Stimulated activated naive CD8-positive, alpha-beta T cell treated with anti-CD3 and anti-CD28 coated beads, Interleukin-15, amount 100 ng/mL, for 72 hours (primary cell): Measurements from ENCODE around the gene GPX5.

Experiments used
- ATAC-seq: fragments of 150-1000 bp; cut with Tn5 transposase; 2 replicates; pipeline ENCODE4 v1.10.0; 2021; ENCODE audit warnings: mild to moderate bottlenecking, moderate library complexity
- DNase-seq, 2 donors: peaks; one replicate each; pipeline ENCODE4 v3.0.0; 2021 to 2022
- H3K27ac Mint-ChIP-seq, 2 donors: one replicate each; pipeline ENCODE4 v1.8.0; 2022; ENCODE audit warnings: mild to moderate bottlenecking in 2 of 2, mixed read lengths in 2 of 2, moderate library complexity in 2 of 2
- H3K27me3 Mint-ChIP-seq: one replicate; pipeline ENCODE4 v1.8.0; 2022; ENCODE audit warnings: mixed read lengths
- H3K4me1 Mint-ChIP-seq: one replicate; pipeline ENCODE4 v1.8.0; 2022; ENCODE audit warnings: mild to moderate bottlenecking, mixed read lengths
- H3K4me3 Mint-ChIP-seq, 2 donors: one replicate each; pipeline ENCODE4 v1.8.0; 2022; ENCODE audit warnings: mild to moderate bottlenecking in 2 of 2, mixed read lengths in 2 of 2, moderate library complexity in 1 of 2
- H3K9me3 Mint-ChIP-seq, 2 donors: one replicate each; pipeline ENCODE4 v1.8.0; 2022; ENCODE audit warnings: mixed read lengths in 2 of 2

The GPX5 gene, protein sequence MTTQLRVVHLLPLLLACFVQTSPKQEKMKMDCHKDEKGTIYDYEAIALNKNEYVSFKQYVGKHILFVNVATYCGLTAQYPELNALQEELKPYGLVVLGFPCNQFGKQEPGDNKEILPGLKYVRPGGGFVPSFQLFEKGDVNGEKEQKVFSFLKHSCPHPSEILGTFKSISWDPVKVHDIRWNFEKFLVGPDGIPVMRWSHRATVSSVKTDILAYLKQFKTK

DNA sequence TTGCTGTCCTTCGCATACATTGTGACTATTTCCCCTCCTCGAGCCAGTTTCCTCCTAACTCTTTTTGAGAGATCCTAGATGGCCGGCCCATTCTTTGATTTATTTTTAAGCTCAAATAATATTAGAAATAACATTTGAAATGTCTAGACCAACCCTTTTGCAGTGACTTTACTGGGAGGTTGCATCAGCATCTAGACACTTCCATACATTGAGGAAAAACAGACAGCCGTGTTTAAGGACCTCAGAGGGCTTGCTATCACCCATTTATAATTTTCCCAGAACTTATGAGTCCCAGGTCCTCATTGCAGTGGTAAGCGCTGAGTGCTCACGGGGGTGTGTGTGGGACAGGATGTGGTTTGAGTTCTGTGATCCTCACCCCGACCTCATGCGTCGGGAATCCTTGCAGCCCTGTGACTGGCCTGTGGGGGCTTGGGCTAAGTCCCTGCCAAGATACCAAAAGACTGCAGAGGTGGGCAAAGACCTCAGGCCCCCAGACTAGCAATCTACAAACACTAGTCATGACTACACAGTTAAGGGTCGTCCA lies at the start of gene GPX5:
TSS of gene GPX5 (plus strand) at position 386 of the 544 bp plus-strand sequence. CDS start at position 519, 133 bp downstream.
- Mint-ChIP-seq H3K9me3 (no peaks in the 10 kb centered on the region), H3K27me3 (peaks cover 31% of the 10 kb centered on the region), H3K4me1 (peaks cover 28% of the 10 kb centered on the region), H3K4me3 (no peak within 1 kb of the TSS), H3K27ac (peak within 1 kb of the TSS in 1 of 2 donors; percentile 88)
- peak; percentile 72 for ATAC-seq
- DNase-seq = peak in 1 of 2 donors; percentile 20

DNA sequence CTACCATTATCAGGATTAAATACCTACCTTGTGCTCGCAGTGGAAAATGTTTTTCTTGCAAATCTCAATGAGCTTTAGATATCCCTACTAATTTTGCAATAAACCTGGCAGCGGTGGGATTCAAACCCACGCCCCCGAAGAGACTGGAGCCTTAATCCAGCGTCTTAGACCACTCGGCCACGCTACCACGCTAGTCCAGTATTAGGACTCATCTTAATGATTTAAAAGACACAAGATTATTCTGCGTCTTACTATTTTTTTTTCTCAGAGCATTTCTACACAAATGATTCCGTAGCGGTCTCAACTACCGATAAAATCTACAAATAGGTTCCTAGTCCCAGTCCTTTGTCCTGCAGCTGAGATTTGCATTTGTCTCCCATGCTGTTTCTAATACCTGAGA lies 47.2 kb upstream of the GPX5 start:
- Mint-ChIP-seq H3K4me3 (peak overlapping the region; percentile 10 to 69), H3K4me1 (peaks cover 7% of the 10 kb centered on the region), H3K27me3 (peaks cover 78% of the 10 kb centered on the region), H3K27ac (no peak overlapping the region), H3K9me3 (no peaks in the 10 kb centered on the region)
- ATAC-seq (no peak), DNase-seq (no peak)

DNA sequence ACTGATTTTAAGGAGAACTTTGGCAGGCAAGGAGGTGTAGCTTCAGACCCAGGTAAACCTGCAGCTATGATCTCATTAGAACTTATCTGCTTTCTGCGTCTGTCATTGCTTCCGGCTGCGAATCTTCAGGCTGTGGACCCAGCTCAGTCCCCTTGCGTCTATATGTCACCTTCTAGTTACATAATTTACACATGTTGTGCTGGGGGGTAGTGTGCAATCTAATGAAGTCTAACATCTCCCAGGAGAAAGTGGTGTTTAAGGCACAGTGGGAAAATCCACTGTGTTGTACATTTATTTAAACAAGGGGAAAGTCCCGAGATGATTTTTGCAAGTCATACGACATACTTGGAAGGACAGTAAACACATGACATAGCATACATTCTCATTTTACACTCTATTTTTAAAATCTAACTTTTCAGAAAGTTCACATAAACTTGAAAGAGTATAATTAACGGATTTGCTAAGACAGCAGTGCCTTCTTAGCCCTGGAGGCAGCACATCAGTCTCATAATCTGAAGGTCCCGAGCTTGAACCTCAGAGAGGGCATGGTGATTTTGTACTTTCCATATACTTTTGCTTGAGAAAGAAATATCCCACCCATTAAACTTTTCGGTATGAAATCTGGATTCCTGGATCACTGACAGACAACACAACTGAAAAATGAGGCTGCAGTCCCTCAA lies 45.3 kb upstream of the GPX5 start:
- Mint-ChIP-seq H3K9me3 (peaks cover 0 to 4% of the 10 kb centered on the region in 2 donors), H3K27ac (no peak overlapping the region), H3K27me3 (peaks cover 76% of the 10 kb centered on the region), H3K4me3 (no peak overlapping the region), H3K4me1 (no peaks in the 10 kb centered on the region)
- no peak for DNase-seq
- no peak for ATAC-seq

DNA sequence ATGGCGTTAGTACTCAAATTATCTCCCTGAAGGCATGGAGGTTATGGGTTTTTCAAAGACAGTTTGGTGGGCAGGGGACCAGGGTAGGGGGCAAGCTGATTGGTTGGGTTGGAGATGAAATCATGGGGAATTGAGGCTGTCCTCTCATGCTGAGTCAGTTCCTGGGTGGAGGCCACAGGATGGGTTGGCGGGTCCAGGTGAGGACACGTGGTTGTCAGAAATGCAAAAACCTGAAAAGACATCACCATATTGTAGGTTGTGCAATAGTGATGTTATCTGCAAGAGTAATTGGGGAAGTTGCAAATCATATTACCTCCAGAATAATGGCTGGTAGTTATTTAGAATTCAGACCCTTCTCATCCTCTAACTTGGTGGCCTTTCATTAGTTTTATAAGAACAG lies 40.2 kb upstream of the GPX5 start:
- ATAC-seq (no peak), DNase-seq (no peak)
- H3K4me1 Mint-ChIP-seq = peaks cover 17% of the 10 kb centered on the region
- H3K9me3 Mint-ChIP-seq = peaks cover 0 to 7% of the 10 kb centered on the region in 2 donors
- no peak overlapping the region for H3K4me3 Mint-ChIP-seq
- H3K27ac Mint-ChIP-seq = no peak overlapping the region
- H3K27me3 Mint-ChIP-seq = peaks cover 48% of the 10 kb centered on the region

DNA sequence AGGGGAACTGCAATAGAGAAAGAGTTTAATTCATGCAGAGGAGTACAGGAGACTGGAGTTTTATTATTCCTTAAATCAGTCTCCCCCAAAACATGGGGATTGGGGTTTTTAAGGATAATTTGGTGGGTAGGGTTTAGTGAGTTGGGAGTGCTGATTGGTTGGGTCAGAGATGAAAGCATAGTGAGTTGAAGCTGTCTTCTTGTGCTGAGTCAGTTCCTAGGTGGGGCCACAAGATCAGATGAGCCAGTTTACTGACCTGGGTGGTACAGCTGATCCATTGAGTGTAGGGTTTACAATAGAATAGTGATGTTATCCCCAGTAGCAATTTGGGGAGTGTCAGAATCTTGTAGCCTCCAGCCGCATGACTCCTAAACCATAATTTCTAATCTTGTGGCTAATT lies 39.1 kb upstream of the GPX5 start:
- Mint-ChIP-seq H3K4me1 (peaks cover 25% of the 10 kb centered on the region), H3K27me3 (peaks cover 44% of the 10 kb centered on the region), H3K9me3 (peaks cover 0 to 7% of the 10 kb centered on the region in 2 donors), H3K4me3 (no peak overlapping the region), H3K27ac (no peak overlapping the region)
- no peak for DNase-seq
- no peak for ATAC-seq

DNA sequence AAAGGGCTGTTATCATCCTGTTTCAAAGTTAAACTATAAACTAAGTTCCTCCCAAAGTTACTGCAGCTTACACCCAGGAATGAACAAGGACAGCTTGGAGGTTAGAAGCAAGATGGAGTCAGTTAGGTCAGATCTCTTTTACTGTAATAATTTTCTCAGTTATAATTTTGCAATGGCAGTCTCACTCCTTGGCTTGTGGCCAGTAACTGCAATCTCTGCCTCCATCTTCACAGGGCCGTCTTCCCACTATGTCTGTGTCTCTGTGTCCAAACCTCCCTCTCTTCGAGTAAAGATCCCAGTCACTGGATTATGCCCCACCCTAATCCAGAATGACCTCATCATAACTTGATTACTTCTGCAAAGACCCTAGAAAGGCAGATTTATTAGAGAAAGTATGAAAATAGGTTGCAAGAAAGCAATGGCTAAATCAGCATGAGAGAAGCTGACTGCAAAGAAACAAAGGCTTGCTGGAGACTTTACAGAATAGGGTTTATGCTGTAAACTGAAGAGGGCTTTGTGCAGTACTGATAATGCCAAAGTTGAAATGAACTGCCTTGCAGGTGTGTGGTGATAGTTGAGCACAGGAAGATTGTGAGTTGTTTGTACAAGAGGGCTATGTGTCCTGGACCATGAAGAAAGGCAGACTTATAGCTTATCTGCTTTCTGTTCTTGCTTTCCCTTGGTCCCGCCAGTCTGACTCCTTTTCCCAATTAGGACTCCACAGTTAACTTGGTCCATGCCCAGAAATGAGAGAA lies 38.5 kb upstream of the GPX5 start:
- H3K4me3 Mint-ChIP-seq = no peak overlapping the region
- H3K27me3 Mint-ChIP-seq = peaks cover 44% of the 10 kb centered on the region
- DNase-seq (no peak), ATAC-seq (no peak)
- peaks cover 0 to 7% of the 10 kb centered on the region in 2 donors for H3K9me3 Mint-ChIP-seq
- H3K27ac Mint-ChIP-seq = no peak overlapping the region
- H3K4me1 Mint-ChIP-seq = peaks cover 31% of the 10 kb centered on the region

DNA sequence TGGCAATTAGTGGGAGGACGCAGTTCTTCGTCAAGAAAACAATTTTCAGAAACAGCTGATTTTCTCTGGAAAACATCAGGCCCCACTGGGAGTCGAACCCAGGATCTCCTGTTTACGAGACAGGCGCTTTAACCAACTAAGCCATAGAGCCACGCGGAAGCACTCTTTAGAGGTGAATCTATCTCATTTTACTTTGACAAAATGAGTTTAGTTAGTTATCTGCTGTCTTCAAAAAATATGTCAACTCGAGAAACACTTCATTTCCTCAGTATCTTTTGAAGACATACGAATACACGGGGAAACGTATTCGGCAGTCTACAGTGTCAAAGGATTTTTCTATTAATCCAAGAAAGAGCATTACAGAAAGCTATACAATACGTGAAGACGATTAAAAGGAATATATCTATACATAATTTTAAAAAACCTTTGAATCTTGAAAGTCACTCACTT lies 36.7 kb upstream of the GPX5 start:
- Mint-ChIP-seq H3K4me1 (peaks cover 32% of the 10 kb centered on the region), H3K27me3 (peaks cover 51% of the 10 kb centered on the region), H3K4me3 (peak overlapping the region; percentile 90 to 93), H3K9me3 (peaks cover 0 to 7% of the 10 kb centered on the region in 2 donors), H3K27ac (peak overlapping the region; percentile 85 to 96)
- DNase-seq = peak; percentile 21 to 53
- ATAC-seq = peak; percentile 19

DNA sequence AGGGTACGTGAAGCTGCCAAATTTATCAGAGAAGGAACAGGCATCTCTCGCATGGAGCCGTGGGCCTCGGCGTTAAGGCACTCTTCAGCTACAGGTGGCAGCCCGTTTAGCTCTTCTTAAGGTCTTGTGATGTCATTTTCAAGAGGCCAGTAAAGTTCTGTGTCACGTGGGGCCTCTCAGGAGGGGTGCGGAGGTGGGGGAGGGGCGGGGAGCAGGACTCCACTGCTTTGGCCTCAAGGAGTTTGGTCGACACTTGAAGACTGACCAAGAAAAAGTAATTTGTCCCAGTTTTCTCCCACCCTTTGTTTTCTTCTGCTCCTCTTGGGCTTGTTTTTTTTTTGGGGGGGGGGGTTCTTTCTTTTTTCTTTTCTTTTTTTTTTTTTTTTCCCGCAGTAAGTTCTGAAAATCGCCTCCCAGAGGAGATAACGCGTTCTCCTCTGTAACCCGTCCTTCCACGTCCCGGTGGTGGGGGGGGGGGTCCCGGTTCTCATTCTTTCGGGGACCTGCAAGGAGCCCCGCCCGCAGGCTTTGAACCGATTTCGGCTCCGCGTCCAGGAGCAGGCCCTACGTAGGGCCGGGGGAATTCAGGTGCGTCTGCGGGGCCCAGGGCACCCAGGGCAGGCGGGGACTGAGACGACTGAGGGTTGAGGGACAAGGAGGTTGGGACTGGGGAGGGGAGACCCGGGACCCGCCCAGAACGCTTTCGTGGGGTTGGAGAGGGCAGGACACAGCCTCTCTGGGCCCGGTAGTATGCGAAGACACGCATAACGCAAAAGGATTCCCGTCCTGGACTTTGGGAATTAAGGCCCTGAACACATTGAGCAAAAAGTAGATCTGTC lies 36.1 kb upstream of the GPX5 start:
- peak overlapping the region; percentile 92 to 96 for H3K27ac Mint-ChIP-seq
- DNase-seq (peak; percentile 55 to 72), ATAC-seq (peak; percentile 93)
- peak overlapping the region; percentile 90 to 93 for H3K4me3 Mint-ChIP-seq
- H3K4me1 Mint-ChIP-seq = peaks cover 32% of the 10 kb centered on the region
- H3K9me3 Mint-ChIP-seq = peaks cover 0 to 7% of the 10 kb centered on the region in 2 donors
- H3K27me3 Mint-ChIP-seq = peaks cover 53% of the 10 kb centered on the region

DNA sequence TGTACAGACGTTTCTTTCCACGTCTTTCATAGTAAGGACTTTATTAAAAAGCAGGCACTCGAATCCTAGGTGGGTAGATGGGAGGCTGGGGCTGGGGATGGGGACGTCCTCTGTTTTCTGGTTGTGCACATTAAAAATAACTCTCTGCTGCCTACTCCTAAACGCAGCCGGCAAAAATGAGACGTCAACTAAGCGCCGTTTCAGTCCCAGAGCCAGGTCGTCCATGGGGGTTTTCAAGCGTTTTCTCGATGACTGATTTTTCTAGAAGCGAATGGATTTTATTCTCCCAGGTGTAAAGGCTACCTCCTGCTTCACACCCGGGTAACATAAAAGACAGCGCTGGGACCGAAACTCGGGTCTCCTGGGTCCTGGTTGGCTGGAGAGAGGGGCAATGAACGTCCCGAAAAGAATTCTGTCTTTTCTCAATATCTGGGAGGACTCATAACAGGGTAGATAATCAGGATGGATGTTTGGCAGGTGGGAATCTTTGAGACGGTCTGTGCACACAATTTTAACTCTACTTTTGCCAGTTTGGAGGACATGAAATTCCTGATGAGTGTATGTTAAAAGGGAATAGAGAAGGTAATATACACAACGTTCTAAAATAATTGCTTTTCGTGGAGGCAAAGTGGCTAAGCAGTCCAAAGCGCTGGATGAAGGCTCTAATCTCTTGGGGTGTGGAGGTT lies 35.3 kb upstream of the GPX5 start:
- H3K27me3 Mint-ChIP-seq = peaks cover 47% of the 10 kb centered on the region
- peak; percentile 58 for ATAC-seq
- peak overlapping the region in 1 of 2 donors; percentile 92 for H3K27ac Mint-ChIP-seq
- H3K4me3 Mint-ChIP-seq = peak overlapping the region; percentile 90 to 93
- peaks cover 32% of the 10 kb centered on the region for H3K4me1 Mint-ChIP-seq
- peak in 1 of 2 donors; percentile 35 for DNase-seq
- H3K9me3 Mint-ChIP-seq = peaks cover 0 to 3% of the 10 kb centered on the region in 2 donors

DNA sequence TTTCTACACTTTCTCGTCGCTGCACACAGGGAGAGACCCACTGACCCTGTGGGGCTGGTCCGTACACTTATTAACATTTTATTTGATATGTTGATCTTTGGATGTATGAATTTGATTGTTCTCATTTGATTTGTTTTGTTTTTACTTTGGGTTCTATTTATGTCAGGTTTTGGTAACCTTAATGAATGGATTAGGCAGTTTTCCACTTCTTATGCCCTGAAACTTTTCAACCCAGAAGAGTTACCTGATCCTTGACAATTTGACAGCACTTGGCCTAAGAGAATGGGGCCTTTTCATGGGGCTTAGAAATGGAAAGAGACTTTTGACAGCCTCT lies 33.7 kb upstream of the GPX5 start:
- H3K4me3 Mint-ChIP-seq = peak overlapping the region; percentile 17 to 39
- H3K27ac Mint-ChIP-seq = no peak overlapping the region
- peaks cover 32% of the 10 kb centered on the region for H3K4me1 Mint-ChIP-seq
- no peak for DNase-seq
- ATAC-seq = no peak
- H3K9me3 Mint-ChIP-seq = no peaks in the 10 kb centered on the region
- H3K27me3 Mint-ChIP-seq = peaks cover 42% of the 10 kb centered on the region

DNA sequence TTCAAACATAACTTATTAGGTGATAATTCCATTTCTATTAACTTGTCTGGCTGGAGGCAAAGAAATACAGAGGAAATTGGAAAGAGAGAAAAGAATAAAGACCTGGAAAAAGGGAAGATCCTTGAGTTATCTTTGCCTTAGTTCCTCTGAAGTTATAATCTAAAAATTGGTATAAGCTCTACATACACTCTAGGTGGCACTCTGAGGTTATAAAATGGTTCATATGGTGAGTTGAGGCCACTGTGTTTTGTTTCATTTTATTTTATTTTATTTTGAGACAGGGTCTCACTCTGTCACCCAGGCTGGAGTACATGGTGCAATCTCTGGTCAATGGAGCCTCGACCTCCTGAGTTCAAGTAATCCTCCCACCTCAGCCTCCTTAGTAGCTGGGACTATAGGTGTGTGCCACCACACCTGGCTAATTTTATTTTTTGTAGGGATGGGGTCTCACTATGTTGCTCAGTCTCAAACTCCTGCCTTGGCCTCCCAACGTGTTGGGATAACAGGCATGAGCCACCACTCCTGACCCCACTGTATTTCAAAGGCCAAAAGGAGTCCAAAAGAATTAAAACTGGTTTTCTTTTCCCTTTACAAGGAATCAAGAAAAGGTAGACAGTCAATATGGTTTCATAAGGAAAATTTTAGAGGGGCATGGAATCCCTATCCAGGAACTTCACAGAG lies 29.4 kb upstream of the GPX5 start:
- Mint-ChIP-seq H3K4me1 (peaks cover 10% of the 10 kb centered on the region), H3K4me3 (no peak overlapping the region), H3K27me3 (peaks cover 29% of the 10 kb centered on the region), H3K9me3 (no peaks in the 10 kb centered on the region), H3K27ac (no peak overlapping the region)
- DNase-seq = no peak
- no peak for ATAC-seq

DNA sequence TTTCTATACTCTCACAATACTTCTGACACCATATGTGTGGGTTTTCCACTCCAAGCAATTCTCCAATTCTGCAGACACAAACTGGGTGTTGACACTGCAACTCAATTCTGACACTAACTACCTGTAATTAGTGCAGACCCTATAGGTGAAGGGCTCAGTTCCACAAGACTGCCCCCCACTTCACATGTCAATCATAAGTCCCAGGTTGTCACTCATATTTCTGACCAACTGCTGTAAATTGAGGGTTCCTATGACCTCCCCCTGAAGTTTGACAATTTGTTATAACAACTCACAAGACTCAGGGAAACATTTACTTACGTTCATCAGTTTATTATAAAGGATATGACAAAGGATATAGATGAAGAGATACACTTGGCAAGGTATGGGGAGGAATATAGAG lies 28.4 kb upstream of the GPX5 start:
- ATAC-seq (no peak), DNase-seq (no peak)
- H3K27me3 Mint-ChIP-seq = peaks cover 18% of the 10 kb centered on the region
- no peak overlapping the region for H3K27ac Mint-ChIP-seq
- H3K4me3 Mint-ChIP-seq = no peak overlapping the region
- no peaks in the 10 kb centered on the region for H3K9me3 Mint-ChIP-seq
- H3K4me1 Mint-ChIP-seq = no peaks in the 10 kb centered on the region

DNA sequence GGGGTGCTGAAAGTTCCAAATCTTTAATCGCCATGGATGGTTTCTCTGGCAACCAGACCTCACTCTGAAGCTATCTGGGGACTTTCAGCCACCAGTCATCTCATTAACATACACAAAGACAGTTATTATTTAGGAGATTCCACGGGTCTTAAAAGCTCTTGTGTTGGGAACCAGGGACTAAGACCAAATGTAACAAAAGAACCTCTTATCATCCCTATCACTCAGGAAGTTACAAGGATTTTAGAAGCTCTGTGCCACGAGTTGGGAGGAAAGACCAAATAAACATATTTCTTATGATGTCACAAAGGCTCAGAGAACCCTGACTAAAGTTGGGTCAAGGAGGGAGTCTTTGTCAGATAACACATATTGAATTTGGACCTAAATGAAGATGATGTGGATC lies 27.8 kb upstream of the GPX5 start:
- no peak overlapping the region for H3K27ac Mint-ChIP-seq
- no peaks in the 10 kb centered on the region for H3K9me3 Mint-ChIP-seq
- peaks cover 13% of the 10 kb centered on the region for H3K27me3 Mint-ChIP-seq
- ATAC-seq (no peak), DNase-seq (no peak)
- no peaks in the 10 kb centered on the region for H3K4me1 Mint-ChIP-seq
- no peak overlapping the region for H3K4me3 Mint-ChIP-seq

DNA sequence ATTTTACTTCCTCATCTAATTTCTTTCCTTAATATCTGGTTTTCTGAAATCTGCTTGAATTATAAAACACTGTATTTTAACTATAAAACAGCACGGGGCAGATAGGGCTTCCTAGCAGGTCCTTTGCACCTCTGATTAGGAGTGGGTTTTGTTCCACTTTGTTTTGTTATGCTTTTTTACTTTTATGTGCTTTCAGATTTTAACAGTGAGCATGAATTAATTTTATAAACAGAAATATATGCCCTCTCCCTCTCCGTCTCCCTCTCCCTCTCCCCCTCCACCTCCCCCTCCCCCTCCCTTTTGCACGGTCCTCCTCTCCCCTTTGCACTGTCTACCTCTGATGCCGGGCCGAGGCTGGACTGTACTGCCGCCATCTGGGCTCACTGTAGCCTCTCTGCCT lies 24.4 kb upstream of the GPX5 start:
- no peaks in the 10 kb centered on the region for H3K9me3 Mint-ChIP-seq
- H3K27ac Mint-ChIP-seq = no peak overlapping the region
- ATAC-seq (no peak), DNase-seq (no peak)
- H3K4me3 Mint-ChIP-seq = no peak overlapping the region
- H3K27me3 Mint-ChIP-seq = no peaks in the 10 kb centered on the region
- H3K4me1 Mint-ChIP-seq = no peaks in the 10 kb centered on the region
